CD4-positive, alpha-beta T cell treated with Interleukin-4 for 4 hours (primary cell): ENCODE data around the gene RPL10.

Source experiments
- DNase-seq: peaks from one replicate; pipeline ENCODE4 v3.0.0-alpha.2; 2020

RPL10 gene

DNA sequence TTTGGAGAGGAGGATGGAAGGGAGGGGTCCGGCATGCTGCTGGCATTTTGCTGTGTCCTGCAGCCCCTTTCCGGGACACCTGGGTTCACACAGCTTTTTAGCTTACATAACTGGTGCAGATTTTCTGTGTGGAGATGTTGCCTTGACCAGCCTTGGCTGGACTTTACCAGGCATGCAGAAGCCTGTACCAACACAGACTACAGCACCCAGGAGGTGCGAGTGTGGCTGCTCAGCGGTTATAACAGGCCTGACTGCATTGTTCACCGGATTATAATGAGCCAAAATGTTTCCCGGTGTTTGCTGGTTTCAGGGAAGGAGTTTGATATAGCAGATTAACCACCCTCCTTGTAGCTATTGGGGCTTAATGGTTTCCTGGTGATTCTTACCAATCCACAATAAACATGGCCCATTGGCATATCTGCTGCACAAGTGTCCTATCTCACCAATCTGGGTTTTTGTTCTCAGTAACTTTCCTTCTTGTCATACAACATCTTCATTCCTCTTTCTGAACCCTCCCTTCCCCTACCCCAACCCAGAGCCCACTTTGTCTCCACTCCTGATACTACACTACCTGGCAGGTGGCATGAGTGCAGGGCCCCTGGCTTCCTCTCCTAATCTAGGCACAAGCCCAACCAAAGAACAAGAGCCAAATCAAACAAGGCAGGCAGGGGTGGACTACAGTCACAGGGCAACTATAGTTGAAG, 3.9 kb downstream of the RPL10 start:
- no peak for DNase-seq

DNA sequence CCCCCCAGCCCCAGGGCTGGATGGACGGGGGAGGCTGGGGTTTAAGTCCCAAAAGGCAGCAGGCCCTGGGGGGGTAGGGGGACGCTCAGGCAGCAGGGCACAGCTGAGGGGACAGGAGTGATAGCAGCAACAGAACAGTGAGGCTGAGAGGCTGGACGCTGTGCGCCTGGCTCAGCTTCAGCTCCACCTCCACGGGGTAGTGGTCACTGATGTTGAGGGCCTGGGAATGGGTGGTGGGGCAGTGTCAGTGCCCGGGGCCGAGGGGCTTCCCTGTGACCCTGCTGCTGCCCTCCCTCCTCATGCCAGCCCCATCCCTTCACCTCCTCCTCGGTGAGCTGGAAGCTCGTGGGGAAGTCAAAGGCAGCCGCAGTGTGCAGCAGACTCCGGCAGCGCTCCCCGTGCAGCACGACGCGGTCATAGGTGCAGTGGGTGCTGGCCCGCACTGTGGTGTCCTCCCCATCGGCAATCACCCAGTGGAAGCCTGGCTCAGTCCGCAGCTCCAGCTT, 4.5 kb downstream of the RPL10 start:
- DNase-seq, result no peak

DNA sequence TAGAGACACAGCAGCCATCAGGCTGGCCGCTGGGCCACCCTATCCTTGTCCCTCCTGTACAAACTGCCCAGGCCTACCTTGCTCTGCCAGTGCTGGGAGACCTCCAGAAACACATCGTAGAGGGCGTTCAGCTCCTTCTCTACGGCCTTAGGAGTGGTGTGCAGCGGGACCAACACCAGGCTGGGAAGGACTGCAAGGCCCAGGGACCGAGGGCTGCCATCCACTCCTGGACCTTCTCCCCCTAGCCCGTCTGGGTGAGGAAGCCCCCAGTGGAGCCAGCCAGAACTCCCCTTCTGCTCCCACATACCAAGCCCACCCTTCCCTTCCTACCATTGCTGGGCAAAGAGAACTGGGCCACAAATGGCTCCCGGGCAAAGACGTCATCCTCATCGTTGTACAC, 5.0 kb downstream of the RPL10 start:
- DNase-seq, result no peak

DNA sequence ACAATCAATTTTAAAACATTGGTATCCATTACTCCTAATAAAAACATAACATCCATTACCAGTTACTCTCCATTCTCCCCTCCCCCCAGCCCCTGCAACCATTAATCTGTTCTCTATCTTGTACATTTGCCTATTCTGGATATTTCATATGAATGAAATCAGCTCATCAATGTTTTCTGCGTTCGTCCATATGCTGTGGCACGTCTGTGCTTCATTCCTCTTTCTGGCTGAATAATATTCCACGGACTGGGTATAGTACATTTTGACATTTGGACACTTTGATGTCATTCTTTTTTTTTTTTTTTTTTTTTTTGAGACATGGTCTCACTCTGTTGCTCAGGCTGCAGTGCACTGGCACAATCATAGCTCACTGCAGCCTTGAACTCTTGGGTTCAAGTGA, 5.7 kb downstream of the RPL10 start:
- no peak for DNase-seq

DNA sequence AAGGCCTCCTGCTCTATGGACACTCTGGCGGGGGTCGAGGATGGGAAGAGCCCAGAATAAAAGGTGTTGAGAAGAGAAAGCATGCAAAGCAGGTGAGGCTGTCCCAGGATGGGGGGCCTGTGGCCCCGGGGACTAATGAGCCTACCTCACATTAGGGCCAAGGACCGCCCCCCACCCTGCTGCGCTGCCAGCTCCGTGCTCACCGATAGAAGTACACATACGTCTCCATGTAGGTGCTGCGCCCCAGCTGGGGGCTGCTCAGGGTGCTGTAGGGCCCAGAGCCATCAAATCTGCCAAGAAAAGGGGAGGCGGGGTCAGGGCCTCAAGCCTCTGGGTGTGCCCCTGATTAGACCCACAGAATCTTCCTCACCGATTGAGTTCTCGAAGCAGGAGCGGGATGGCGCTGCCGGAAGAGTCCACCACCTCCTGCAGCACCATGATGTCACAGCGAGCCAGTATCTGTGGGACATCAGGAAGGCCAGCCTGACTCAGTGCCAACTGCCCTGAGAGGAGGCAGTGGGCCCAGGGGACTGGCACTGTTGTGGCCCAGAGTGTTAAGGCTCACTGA, 6.5 kb downstream of the RPL10 start:
- no peak for DNase-seq

DNA sequence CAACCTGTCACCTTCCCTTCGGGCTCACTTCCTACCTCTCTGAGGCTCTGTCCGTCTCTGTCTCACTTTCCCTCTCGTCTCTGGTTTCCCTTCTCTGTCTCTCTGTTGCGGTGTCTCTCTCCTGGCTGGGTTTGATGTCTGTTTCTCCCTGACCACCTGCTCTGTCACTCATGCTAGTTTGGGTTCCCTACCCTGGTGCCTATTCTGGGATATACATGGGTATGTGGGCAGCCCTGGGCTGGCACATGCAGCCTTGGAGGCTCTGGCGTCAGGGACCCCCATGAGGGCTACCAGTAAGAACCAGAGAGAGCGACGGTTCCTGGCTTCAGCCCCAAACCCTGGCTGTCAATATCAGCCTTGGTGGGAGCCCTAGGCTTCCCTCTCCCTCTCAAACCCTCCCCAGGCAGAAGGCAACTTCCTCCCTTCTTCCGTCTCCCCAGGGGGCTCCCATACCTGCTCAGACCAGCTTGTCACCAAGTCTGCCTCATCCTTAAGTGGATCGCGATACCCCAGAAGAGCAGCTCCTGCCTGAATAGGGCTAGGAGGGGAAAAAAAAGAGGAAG, 10.6 kb downstream of the RPL10 start:
- DNase-seq, result no peak

DNA sequence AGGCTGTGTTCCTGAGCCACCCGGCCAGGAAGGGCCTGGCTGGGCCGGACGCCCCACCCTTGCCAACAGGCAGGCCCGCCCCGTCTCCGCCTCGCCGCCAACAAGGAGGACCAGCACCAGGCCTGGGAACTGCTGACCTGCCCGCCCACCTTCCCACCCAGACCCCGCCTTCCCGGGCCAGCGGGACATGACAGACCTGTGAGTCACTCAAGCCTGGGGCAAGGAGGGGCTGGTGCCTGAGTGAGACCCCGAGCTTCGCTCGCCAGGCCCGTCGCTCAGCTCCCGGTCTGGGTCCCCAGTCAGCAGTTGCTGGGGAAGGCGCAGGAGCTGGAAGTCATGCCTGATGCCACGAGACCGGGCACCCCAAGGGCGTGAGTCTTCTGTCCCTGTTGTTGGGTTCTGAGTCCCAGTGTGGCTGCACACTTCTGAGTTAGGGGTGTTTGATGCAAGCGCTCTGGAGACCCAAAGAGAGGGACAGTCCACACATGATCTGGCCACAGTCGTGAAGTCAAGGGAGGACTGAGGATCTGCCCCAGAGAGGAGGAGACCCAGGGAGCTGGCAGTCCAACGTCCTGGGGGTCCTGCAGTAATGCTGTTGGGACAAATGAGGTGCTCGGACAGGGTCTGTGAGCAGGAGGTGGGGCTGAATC, 11.2 kb downstream of the RPL10 start, which contains the start of gene DNASE1L1:
Gene DNASE1L1 (minus strand): TSS at position 33 of the 650 bp plus-strand sequence. CDS start 3,686 bp downstream, outside the sequence.
- peak; percentile 11 for DNase-seq

DNA sequence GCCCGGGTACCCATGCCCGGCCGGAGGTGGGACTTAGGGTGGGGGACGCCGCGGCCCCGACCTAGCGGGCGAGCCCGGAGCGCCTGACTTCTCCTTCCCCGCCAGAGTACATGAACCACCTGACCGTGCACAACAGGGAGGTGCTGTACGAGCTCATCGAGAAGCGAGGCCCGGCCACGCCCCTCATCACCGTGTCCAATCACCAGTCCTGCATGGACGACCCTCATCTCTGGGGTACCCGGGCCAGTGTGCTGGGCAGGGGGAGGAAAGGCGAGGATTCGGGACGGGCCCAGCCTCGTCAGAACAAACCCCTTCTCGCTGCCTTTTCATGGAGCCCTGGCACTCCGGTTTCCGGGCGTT, 13.8 kb downstream of the RPL10 start:
- DNase-seq, result peak; percentile 59

DNA sequence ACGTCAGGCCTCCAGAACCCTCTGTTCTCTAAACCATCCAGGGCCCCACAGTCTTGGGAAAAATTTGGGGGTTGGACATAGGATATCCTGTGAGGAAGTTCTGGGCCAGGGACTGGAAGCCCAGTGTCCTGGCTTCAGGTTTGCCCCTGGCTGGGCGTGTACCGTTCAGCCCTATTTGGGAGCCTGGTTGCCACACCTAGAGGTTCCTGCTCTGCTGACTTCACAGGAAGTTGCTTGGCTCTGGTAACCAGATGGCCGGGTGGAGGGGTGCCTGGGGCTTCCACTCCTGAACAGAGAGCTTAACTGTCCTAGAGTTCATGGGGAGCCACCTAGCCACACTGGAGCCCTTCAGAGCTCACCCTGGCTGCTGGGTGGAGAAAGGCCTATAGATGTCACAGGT, 14.3 kb downstream of the RPL10 start:
- DNase-seq, result peak; percentile 52

DNA sequence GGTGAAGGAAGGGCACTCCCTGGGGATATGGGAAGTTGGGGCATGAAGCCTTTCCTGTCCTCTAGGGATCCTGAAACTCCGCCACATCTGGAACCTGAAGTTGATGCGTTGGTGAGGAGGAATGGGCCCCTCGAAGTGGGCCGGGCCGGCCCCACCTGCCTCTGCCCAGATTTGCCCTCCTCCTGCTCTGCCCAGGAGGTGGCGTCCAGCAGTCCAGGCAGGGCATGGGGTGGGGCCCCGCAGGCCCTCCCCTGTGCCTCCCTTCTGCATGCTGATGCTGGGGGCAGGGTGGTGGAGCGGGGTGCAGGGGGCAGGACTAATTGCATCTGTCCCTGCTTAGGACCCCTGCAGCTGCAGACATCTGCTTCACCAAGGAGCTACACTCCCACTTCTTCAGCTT, 15.0 kb downstream of the RPL10 start:
- no peak for DNase-seq

DNA sequence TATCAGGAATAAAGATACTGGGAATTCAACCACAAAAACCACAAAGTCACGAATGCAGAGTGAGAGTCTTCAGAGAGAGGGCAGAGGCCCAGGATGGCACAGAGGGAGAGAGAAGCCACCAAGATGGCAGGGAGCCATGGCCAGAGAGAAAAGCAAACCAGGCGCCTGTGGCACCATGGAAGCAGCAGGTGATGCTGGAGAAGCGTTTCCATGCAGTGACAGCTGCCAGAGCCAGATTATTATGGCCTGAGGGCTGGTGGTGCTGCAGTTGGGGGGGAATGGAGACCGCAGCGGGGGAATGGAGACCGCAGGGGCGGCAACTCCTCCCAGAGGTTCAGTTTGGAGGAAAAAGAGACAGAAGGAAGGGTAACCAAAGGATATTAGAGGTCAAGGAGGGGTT, 19.0 kb downstream of the RPL10 start:
- no peak for DNase-seq

DNA sequence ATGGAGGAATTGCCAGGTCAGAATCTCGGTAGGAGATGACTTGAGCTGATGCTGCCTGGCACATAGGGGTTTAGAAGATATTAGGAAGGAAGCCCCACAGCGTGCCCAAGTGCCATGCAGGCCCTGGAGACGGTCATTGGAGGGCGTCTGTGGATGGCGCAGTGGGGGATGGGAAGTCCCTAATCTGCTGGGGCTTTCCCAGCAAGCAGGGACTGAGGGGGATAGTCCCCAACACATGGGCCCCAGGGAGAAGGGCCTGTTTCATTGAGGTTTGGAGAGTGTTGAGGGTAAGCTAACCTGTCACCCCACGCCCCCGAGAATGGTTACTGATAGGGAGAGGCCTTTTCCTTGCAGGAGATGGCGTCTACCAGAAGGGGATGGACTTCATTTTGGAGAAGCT, 21.0 kb downstream of the RPL10 start:
- DNase-seq, result no peak

DNA sequence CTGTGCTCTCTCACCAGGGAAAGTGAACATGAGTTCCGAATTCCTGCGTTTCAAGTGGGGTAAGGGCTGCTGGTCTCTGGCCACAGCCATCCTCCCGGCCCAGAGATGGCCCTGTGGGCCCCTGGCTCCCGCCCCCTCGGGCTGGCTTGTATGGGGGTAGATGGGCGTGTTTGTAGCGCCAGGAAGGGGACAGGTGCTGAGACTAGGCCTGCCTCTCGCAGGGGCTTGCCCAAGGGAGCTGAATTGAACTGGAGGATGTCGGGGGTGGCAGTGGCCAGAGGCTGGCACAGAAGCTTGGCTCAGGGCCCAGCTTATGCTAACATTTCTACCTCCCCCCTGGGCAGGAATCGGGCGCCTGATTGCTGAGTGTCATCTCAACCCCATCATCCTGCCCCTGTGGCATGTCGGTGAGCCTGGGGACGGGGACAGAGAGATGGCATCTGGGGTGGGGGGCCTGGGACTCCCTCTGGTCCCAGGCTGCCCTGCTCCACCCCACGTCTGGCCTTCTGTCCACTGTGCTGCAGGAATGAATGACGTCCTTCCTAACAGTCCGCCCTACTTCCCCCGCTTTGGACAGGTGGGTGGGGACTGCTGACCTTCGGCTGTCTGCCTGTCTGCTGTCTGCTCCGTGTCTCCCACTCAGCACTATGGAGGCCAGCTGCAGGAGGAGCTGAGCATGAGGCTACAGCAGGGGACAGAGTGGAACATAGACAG, 21.7 kb downstream of the RPL10 start:
- no peak for DNase-seq

DNA sequence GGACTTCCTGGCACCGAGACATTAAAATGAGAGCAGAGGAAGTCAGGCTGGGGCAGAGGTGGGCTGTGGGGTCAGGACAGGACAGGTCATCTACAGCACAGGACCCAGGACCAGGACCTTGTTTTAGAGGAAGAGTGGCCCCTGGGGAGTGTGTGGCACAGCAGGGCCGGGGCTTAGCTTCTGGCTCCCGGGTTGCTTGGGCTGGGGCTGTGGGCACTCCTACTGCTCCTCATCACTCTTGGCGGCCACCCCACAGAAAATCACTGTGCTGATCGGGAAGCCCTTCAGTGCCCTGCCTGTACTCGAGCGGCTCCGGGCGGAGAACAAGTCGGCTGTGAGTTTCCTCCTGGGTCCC, 22.2 kb downstream of the RPL10 start:
- DNase-seq, result no peak

DNA sequence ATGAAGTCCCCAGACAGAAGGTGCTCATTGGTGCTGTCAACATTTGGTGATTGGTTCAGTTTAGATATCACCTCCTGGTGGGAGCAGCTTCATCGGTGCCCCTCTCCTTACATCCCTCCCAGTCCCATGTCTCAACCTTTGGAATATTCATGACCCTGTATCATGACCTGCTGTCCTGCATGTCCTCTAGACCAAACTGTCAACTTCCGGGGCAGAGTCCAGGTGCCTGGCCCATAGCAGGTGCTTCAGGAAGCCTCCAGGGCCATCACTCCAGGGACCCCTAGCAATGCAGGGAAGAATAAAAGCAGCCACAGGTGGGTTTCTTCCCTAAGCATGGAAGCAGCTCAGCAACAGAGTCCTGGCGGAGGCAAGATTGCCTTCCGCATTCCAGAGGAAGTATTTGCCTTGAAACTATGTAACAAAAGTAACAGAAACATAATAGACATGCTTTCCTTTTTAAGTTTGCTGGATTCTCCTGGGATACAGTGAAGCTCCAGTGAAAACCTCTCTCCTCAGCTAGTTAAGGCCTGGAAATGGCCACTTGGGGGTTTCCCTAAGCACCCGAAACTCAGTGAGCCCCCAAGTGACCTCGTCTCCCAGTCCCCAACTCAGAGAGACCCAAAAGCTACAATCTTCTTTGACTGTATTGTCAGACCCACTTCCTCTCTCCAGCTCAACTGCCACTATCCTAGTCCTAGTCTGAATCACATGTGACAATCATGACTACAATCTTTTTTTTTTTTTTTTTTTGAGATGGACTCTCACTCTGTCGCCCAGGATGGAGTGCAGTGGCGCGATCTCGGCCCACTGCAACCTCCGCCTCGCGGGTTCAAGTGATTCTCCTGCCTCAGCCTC, 29.0 kb downstream of the RPL10 start:
- DNase-seq, result no peak

DNA sequence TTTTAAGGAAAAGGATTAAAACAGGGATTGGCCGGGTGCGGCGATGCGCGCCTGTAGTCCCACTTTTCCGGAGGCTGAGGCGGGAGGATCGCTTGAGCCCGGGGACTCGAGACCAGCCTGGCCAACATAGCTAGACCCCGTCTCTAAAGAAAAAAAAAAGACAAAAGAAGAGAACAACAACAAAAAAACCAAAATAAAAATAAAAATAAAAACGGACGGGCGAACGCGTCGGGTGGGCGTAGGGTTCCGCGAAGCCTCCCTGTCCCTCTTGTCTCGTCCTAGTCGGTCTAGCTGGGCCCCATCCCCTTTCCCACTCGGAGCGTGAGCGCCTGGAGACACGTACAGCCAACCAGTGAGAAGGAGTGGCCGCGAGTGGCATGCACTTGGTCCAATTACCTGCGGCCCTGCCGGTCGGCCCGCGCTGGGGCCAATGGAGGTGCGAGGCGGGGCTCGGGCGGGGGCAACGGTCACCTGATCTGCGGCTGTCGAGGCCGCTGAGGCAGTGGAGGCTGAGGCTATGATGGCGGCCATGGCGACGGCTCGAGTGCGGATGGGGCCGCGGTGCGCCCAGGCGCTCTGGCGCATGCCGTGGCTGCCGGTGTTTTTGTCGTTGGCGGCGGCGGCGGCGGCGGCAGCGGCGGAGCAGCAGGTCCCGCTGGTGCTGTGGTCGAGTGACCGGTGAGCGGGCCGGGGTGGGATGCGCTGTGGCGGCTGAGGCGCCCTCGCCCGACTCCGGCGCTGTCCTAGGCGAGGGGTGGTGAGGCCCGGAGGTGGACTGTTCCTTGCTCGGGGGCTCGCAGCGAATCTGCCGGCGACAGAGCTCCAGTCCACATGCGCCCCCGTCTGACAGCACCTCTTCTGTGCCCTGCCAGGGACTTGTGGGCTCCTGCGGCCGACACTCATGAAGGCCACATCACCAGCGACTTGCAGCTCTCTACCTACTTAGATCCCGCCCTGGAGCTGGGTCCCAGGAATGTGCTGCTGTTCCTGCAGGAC, 30.3 kb downstream of the RPL10 start, which contains the start of gene ATP6AP1:
Gene ATP6AP1 (plus strand): TSS at position 502 of the 996 bp plus-strand sequence. CDS start 16 bp downstream, at position 518.
- peak; percentile 92 for DNase-seq

DNA sequence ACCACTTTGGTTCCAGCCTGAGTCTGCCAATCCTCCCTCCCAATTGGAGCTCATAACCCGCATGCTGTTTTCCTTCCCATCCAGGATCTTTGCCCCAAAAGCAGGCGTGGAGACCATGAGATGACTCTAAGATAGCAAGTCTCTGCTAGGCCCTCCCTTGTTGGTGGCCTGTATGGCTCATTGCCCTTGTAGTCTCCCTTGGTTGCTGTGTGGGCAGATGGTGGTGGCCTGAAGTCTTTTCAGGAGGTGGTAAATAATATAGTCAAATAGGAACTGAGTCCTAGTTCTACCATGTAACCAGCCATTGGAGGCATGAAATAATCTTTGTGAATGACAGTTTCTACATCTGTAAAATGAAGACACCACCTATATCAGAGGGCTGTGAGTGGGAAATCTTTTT, 31.5 kb downstream of the RPL10 start:
- DNase-seq, result no peak

DNA sequence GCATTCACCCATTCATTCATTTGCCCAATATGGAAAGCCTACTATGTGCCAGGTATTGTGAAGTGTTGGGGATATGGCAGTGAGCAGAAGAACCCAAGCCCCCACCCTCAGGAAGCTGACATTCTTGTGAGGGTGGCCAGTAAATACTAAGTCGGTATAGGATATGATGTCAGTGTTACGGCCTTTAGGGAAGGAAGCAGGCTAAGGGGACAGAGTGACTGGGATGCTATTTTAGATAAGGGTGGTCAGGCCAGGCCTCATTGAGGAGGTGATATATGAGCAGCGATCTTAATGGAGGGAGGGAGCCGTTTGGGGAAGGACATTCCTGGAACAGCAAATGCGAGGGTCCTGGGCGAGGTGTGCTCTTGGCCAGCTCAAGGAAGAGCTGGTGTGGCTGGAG, 32.3 kb downstream of the RPL10 start:
- DNase-seq, result no peak

DNA sequence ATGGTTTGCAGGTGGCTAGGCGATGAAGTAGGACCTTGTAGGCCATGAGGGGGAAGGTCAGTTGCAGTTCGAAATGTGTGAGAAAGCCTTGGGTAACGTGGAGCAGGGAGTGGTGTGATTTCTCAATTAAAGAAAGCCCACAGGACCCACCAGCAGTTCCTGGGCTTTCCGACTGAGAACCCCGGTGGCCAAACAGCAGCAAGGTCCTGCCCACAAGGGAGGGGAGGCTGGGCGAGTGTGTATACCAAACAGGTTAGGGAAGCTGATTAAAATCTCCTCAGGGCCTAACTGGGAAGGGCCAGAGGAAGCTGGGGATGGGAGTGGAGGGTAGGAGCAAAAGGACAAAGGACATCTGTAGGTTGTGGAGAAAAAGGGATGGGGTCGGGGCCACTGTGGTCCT, 32.7 kb downstream of the RPL10 start:
- no peak for DNase-seq

DNA sequence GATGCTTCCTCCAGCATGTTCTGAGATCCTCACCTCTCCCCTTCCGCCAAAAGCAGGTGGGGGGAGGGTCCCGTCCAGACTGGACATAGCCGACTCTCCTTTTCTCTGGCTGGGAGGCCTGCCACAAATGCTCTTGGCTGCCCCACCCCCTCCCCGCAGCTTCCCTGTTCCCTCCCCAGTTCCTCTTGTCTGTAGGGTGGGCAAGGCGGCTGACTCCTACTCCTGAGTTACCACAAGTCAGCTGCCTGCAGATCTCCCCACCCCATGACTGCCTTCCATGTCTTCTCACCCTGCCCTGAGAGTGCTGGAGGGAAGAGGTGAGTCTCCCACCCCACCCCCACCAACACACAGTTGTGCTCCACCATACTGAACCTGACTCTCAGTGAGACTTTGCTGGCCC, 33.2 kb downstream of the RPL10 start:
- DNase-seq, result no peak

DNA sequence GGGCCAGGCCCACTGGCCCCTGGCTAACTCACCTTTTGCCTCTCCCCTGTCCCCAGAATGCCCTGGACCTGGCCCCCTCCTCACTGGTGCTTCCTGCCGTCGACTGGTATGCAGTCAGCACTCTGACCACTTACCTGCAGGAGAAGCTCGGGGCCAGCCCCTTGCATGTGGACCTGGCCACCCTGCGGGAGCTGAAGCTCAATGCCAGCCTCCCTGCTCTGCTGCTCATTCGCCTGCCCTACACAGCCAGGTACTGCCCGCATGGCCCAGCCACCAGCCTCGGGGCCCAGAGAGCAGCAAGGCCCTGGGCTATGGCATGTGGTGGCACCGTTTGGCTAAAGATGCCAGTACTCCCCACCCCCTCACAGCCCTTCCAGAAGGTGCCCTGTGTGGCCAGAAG, 34.0 kb downstream of the RPL10 start:
- DNase-seq, result no peak
